Mucosa of descending colon (tissue), 3 donors: Measurements from ENCODE around the gene PPARA. TPM values are rescaled to one million over a fixed set of nuclear protein-coding genes. Genes with fewer than 3 reads are reported as not detected.

ENCODE experiments used
- ATAC-seq: fragments of 200-7000 bp; cut with Tn5 transposase; one replicate; pipeline ENCODE4 v1.9.1; 2020; ENCODE audit warnings: mild to moderate bottlenecking, moderate library complexity
- DNase-seq, 3 donors: peaks; one replicate each; pipeline ENCODE4 v3.0.0-alpha.2; 2020
- H3K36me3 ChIP-seq: fragments of 200-600 bp; one replicate; pipeline ENCODE4 v1.8.0; 2021; ENCODE audit warnings: low read depth, mild to moderate bottlenecking
- H3K4me1 ChIP-seq: fragments of 200-600 bp; one replicate; pipeline ENCODE4 v1.8.0; 2021; ENCODE audit warnings: low read depth, mild to moderate bottlenecking
- H3K4me3 ChIP-seq: fragments of 200-600 bp; one replicate; pipeline ENCODE4 v1.8.0; 2021; ENCODE audit warnings: mild to moderate bottlenecking
- H3K9me3 ChIP-seq: fragments of 200-600 bp; one replicate; pipeline ENCODE4 v1.8.0; 2021; ENCODE audit warnings: mild to moderate bottlenecking
- intact Hi-C, 2 donors: fragments of 100-400 bp; cut with DNase I in 1 of 2; cut with micrococcal nuclease in 1 of 2; formaldehyde crosslinking; loops; one replicate each; pipeline versions ENCODE4 v1.11.0 to v1.11.1; 2022; cut with DNase I, micrococcal nuclease
- total RNA-seq, 3 donors: library from RNA; stranded (reverse); fragmentation: NEBNext Ultra II Directional in 2 of 3; extraction: Animal tissue kit (Norgen Biotek cat#: 25700) in 2 of 3; gene quantifications; one replicate each; pipeline versions ENCODE4 v1.2.1 to v1.2.4, GENCODE V29; 2021 to 2023
- TF ChIP-seq, protein P1 (sequence below): fragments of 200-600 bp; IDR thresholded peaks from one replicate; pipeline ENCODE4 v1.8.0; 2022; ENCODE audit warnings: antibody characterized with exemption, mild to moderate bottlenecking
- donor health status: DM: no; HTN: no; CAD: no; lungs with moderate emphysema.
- donor health status: DM: no; HTN: no; CAD: no.
- donor health status: DM: no; HTN: yes; CAD: no.

The PPARA gene
- total RNA-seq, 3 donors from 2014 or later, result 57.9 to 81.4 (median 58.5) TPM

DNA sequence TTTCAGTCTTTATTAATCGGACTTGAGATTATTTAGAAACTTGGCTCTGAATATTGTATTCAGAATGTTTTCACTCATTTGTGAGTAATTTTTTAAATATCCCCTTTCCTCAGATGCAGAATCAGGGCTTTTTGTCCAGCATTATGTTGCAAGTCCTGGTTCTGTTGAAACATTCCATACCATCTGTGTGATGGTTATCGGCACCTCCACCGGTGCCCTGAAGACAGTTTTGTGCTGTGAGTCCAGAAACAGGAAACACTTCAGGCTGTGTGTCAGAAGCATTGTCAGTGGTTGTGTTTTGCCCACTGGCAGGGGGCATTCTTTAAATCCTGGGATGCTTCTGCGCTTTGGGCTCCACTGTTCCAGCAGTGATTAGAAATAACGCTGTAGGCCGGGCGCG, 79.4 kb downstream of the PPARA start:
- Histone ChIP-seq H3K4me3 (no peak overlapping the region), H3K9me3 (no peaks in the 10 kb centered on the region), H3K36me3 (no peaks in the 10 kb centered on the region), H3K4me1 (no peaks in the 10 kb centered on the region)
- ATAC-seq (no peak), DNase-seq (no peak)
- TF ChIP-seq, protein P1, sequence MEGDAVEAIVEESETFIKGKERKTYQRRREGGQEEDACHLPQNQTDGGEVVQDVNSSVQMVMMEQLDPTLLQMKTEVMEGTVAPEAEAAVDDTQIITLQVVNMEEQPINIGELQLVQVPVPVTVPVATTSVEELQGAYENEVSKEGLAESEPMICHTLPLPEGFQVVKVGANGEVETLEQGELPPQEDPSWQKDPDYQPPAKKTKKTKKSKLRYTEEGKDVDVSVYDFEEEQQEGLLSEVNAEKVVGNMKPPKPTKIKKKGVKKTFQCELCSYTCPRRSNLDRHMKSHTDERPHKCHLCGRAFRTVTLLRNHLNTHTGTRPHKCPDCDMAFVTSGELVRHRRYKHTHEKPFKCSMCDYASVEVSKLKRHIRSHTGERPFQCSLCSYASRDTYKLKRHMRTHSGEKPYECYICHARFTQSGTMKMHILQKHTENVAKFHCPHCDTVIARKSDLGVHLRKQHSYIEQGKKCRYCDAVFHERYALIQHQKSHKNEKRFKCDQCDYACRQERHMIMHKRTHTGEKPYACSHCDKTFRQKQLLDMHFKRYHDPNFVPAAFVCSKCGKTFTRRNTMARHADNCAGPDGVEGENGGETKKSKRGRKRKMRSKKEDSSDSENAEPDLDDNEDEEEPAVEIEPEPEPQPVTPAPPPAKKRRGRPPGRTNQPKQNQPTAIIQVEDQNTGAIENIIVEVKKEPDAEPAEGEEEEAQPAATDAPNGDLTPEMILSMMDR, result no peak
- intact Hi-C loops, result no loop called here

DNA sequence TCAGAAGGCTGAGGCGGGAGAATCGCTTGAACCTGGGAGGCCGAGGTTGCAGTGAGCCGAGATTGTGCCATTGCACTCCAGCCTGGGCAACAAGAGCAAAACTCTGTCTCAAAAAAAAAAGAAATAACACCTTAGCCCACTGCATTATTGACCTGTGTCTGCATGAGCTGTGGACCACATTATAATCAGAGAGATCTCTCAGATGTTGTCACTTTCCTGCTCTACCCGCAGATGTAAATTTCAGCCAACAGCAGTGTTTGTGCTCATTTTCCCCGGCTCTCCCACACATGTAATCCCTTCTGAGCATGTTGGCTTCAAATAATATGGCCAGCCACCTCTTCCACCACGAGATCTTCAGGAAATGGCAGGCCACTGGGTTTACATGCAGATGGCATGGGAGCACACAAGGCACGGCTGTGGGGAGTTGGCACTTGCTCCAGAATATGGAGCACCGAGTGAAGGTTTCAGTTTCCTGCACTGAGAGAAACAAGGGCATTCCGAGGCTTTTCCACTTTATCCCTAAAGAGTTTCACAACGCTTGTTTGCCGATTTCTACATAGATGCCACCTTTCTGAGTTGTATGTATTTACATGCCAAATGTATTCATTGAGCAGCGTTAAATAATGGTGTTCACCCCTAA, 80.1 kb downstream of the PPARA start:
- TF ChIP-seq, protein P1, result no peak
- H3K36me3 ChIP-seq, result no peaks in the 10 kb centered on the region
- DNase-seq, result no peak
- no peak for ATAC-seq
- H3K9me3 ChIP-seq, result no peaks in the 10 kb centered on the region
- H3K4me3 ChIP-seq, result no peak overlapping the region
- H3K4me1 ChIP-seq, result no peaks in the 10 kb centered on the region
- intact Hi-C loops, result no loop called here

DNA sequence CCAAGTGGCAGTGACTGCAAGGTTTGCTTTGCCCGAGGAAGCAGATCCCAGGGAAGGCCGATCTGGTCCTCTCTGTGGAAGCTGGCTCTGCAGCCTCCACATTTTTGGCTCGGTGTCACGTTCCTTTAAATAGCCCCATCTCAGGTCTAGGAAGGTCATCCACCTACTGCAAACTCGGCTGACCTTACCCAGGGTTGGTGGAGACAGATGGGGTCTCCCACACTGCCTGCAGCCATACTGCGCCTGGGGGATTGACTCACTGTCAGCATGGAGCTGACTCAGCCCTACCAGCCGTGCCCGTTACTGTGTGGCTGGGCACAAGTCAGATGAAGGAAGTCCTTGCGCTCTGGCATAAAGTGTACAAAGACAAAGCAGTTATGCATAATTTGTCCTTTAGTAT, 82.9 kb downstream of the PPARA start:
- Histone ChIP-seq H3K4me1 (no peaks in the 10 kb centered on the region), H3K4me3 (no peak overlapping the region), H3K36me3 (peaks cover 6% of the 10 kb centered on the region), H3K9me3 (no peaks in the 10 kb centered on the region)
- intact Hi-C loops, result no loop called here
- peak; percentile 22 for ATAC-seq
- no peak for DNase-seq
- TF ChIP-seq, protein P1, result no peak

DNA sequence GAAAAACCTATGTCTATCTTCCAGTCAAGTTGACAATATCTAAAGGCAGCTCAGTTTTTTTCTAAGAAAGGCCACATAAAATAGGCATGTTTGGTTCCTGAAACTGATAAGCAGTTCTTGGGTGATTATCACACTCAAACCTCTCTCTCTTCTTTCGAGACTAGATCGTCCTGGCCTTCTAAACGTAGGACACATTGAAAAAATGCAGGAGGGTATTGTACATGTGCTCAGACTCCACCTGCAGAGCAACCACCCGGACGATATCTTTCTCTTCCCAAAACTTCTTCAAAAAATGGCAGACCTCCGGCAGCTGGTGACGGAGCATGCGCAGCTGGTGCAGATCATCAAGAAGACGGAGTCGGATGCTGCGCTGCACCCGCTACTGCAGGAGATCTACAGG, 84.6 kb downstream of the PPARA start:
- no peak overlapping the region for H3K4me3 ChIP-seq

DNA sequence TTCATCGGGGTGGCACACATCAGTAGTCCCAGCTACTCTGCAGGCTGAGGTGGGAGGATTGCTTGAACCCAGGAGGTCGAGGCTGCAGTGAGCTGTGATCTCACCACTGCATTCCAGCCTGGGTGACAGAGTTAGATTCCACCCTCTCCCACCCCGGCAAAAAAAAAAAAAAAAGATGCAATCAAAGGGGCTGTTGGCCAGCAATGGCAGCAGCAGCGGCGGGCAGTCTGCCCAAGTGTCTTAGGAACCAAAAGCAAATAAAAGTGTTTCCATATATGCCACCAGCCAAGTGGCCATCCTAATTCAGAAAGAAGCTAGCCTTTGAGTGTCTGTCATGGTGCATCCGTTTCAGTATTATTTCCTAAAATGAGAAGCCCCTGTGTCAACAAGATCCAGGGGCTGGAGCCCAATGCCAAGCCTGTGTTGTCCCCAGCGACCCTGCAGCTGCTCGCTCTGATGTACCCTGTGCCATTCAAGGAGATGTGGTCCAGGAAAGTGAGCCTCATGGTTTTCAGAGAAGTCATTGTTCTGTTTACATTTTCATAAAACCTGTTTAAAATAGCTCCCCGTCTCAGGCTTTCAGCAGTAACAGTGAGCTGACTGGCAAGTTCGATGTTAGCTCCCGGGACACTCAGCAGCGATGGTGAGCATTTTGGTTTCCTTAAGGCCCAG, 87.3 kb downstream of the PPARA start:
- Histone ChIP-seq H3K36me3 (peaks cover 6% of the 10 kb centered on the region), H3K9me3 (no peaks in the 10 kb centered on the region), H3K4me1 (no peaks in the 10 kb centered on the region), H3K4me3 (no peak overlapping the region)
- intact Hi-C loops, result no loop called here
- no peak for ATAC-seq
- no peak for DNase-seq
- TF ChIP-seq, protein P1, result no peak

More for the DNA sequence above, 84.6 kb downstream of the PPARA start:
- no peaks in the 10 kb centered on the region for H3K9me3 ChIP-seq
- ATAC-seq (no peak), DNase-seq (no peak)
- intact Hi-C loops, result no loop called here
- TF ChIP-seq, protein P1, result no peak
- no peaks in the 10 kb centered on the region for H3K4me1 ChIP-seq
- peaks cover 6% of the 10 kb centered on the region for H3K36me3 ChIP-seq
